ENCODE results near the gene COL28A1.

Gene COL28A1

DNA sequence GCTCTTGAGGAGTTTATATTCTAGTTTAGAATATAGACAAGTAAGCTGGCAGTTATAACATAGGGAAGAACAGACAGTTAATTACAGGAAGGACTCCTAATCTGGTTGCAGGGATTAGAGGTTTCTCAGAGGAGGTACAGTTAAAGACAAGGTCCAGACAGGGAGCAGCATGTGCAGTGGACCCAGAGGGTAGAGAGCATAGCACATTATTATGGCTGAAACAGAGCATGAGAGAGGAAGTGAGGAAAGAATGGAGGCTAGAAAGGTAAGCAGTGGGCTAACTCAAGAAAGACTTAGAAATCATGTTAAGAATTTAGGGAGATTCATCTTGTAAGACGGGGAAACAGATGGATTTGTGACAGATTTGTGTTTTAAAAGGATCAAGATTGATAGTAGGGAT lies 40.7 kb upstream of the COL28A1 start:
- DNase-seq (ENCODE audit: low spot score) = no peak
- TF ChIP-seq, protein P1, sequence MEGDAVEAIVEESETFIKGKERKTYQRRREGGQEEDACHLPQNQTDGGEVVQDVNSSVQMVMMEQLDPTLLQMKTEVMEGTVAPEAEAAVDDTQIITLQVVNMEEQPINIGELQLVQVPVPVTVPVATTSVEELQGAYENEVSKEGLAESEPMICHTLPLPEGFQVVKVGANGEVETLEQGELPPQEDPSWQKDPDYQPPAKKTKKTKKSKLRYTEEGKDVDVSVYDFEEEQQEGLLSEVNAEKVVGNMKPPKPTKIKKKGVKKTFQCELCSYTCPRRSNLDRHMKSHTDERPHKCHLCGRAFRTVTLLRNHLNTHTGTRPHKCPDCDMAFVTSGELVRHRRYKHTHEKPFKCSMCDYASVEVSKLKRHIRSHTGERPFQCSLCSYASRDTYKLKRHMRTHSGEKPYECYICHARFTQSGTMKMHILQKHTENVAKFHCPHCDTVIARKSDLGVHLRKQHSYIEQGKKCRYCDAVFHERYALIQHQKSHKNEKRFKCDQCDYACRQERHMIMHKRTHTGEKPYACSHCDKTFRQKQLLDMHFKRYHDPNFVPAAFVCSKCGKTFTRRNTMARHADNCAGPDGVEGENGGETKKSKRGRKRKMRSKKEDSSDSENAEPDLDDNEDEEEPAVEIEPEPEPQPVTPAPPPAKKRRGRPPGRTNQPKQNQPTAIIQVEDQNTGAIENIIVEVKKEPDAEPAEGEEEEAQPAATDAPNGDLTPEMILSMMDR (IDR thresholded peaks at IDR 0.05; ENCODE audit: extremely low read depth, missing control alignments) = no peak

DNA sequence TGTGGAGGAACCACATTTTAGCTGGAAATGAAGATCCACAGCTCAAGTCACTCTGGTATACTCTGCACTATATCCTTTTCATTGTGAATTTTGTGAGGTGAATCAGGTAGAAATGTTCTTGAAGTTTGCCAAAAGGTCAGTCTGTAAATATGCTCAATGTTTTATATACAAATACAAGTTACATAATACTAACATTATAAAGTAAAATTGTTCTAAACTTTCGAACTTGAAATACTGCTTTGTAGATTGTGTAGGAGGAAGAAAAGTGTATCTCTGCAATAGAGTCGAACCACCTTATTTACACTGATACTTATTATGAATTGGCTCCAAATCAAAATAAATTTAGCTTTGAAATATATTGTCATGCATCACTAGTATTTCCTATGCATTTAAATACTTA lies 38.0 kb upstream of the COL28A1 start:
- TF ChIP-seq, protein P1 (IDR thresholded peaks at IDR 0.05; ENCODE audit: extremely low read depth, missing control alignments) = no peak
- DNase-seq (ENCODE audit: low spot score) = no peak

DNA sequence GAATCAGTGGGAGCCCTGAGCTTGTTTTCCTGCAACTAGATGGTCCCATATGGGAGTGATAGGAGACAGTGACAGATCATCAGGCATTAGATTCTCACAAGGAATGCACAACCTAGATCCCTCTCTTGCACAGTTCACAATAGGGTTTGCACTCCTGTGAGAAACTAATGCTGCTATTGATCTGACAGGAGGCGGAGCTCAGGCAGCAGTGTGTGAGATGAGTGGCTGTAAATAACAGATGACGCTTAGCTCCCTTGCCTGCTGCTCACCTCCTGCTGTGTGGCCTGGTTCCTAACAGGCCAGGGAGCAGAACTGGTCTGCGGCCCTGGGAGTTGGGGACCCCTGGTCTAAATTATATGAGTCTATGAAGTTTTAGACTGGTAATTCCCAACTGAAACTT lies 34.9 kb upstream of the COL28A1 start:
- DNase-seq (ENCODE audit: low spot score) = no peak
- TF ChIP-seq, protein P1 (IDR thresholded peaks at IDR 0.05; ENCODE audit: extremely low read depth, missing control alignments) = no peak

DNA sequence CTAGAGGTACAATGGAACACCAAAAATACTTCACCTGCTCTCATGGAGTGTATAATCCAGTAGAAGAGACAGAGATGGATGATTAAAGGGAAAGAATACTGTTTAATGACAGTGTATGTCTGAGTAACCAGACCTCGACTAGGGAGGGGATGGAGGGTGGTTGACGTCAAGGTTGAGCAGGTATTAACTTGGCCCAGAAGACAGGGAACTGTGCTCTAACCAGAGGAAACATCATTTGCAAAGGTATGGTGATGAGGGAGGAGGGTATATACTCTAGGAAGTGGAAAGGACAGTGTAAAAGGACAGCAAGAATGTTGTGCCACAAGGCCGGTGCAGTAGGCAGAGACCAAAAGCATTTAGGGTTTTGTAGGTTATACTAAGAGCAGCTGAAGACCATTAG lies 33.9 kb upstream of the COL28A1 start:
- TF ChIP-seq, protein P1 (IDR thresholded peaks at IDR 0.05; ENCODE audit: extremely low read depth, missing control alignments) = no peak
- DNase-seq (ENCODE audit: low spot score) = no peak

DNA sequence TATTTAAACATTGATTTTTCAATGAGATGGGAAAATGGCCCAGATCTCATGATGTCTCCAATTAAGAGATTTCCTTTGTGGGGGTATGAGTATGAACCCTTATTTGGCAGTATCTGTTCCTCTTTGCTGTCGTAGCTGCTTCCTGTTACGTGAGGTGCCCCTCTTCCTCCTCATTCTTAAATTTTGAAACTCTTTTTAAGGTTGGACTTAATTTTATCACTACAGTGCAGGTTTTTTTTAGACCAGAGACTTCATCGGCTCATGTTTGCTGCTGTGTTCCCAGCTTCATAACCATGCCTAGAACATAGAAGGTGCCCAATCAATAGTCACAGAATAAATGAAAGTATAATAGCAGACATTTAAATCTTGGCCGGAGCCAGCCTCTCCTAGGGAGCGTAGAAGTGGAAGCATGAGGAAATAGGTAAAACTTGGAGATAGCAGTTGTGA lies 33.4 kb upstream of the COL28A1 start:
- TF ChIP-seq, protein P1 (IDR thresholded peaks at IDR 0.05; ENCODE audit: extremely low read depth, missing control alignments) = no peak

DNA sequence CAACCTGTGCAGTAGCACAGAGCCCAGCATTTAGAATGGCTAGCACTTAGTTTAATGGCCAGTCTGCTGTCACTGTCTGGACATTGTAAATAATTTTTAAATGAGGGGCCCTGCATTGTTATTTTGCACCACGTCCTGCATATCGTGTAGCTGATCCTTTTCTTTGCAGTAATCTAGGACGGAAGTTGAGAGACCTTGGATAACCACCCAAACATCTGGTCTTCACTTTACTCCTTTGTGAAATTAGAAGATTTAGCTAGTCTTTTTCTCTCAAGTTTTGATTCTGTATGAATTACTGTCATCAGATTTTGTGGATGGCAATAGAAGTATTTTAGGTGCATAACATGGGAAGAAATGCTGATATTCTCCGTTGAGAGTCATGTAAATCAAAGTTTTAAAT lies 32.9 kb upstream of the COL28A1 start:
- no peak for DNase-seq (ENCODE audit: low spot score)

More for the DNA sequence above, 33.4 kb upstream of the COL28A1 start:
- peak; percentile 82 for DNase-seq (ENCODE audit: low spot score)

DNA sequence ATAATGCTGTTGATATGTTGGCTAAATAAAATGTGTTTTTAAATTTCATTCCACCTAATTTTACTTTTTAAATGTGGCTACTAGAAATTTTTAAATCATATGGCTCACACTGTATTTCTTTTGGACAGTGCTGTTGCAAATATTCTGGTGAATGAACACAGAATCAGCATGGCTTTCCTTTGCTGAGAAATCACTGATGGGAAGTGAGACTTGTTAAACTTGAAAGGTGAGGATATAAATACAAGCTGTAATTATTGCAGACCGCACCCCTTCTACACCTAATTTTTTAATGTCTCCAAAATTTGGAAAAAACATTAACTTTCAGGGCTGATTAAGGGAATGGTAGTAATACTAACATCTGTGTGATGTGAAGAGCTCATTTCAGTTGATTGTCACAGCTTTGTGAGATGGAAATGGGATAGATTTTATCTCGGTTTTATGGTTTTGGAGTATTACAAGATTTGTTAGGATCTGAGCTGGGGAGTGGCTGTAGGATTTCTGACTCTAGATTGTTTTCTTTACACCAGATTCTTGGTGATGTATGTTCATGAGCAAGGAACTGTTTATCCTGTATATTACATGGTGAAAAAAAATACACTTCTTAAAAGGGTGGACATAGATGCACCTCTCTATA lies 32.3 kb upstream of the COL28A1 start:
- TF ChIP-seq, protein P1 (IDR thresholded peaks at IDR 0.05; ENCODE audit: extremely low read depth, missing control alignments) = no peak

More for the DNA sequence above, 32.9 kb upstream of the COL28A1 start:
- TF ChIP-seq, protein P1 (IDR thresholded peaks at IDR 0.05; ENCODE audit: extremely low read depth, missing control alignments) = no peak

More for the DNA sequence above, 32.3 kb upstream of the COL28A1 start:
- no peak for DNase-seq (ENCODE audit: low spot score)
